ENCODE measurements around the gene EDIL3. TPM values are rescaled to one million over a fixed set of nuclear protein-coding genes. Genes with fewer than 3 reads are reported as not detected.

The EDIL3 gene
- total and polyA plus RNA-seq, 2 donors (not counting 1 experiment from before 2014, with no cell fraction given) = not detected

DNA sequence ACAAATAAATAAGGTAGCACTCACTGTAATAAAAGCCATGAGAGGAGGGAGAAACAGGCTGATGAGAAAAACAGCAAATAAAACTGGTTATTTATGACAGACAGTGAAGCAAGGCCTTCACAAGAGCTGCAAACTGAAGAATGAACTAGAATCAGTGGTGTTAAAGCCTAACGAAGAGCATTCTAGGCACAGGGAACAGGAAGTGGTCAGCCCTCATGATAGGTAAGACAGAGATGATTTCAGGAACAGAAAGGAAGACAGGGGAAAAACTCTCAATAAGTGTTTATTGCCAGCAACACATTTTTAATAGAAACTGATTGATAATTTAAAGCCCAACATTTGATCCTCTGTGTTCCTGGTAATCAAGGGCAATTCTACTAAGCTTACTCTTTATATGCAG, 124.5 kb downstream of the EDIL3 start:
- no peaks in the 10 kb centered on the region for H3K36me3 ChIP-seq (replicated peaks in 1 of 2; ENCODE audit: control extremely low read depth in 1 of 2, control insufficient read depth in 1 of 2, extremely low read depth in 1 of 2, insufficient read depth in 2 of 2, low read length in 1 of 2)
- TF ChIP-seq, protein P1, sequence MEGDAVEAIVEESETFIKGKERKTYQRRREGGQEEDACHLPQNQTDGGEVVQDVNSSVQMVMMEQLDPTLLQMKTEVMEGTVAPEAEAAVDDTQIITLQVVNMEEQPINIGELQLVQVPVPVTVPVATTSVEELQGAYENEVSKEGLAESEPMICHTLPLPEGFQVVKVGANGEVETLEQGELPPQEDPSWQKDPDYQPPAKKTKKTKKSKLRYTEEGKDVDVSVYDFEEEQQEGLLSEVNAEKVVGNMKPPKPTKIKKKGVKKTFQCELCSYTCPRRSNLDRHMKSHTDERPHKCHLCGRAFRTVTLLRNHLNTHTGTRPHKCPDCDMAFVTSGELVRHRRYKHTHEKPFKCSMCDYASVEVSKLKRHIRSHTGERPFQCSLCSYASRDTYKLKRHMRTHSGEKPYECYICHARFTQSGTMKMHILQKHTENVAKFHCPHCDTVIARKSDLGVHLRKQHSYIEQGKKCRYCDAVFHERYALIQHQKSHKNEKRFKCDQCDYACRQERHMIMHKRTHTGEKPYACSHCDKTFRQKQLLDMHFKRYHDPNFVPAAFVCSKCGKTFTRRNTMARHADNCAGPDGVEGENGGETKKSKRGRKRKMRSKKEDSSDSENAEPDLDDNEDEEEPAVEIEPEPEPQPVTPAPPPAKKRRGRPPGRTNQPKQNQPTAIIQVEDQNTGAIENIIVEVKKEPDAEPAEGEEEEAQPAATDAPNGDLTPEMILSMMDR (IDR thresholded peaks at IDR 0.05) = no peak
- TF ChIP-seq EZH2 (IDR thresholded peaks at IDR 0.05; ENCODE audit: borderline replicate concordance, insufficient read depth, low read depth, low read length, poor library complexity, severe bottlenecking) = no peak
- no peak overlapping the region for H2AFZ ChIP-seq (ENCODE audit: insufficient read depth, low read depth, low read length, poor library complexity, severe bottlenecking)
- no peak overlapping the region for H3K4me3 Mint-ChIP-seq
- H3K9me3 ChIP-seq (ENCODE audit: control extremely low read depth in 1 of 3, control insufficient read depth in 2 of 3, insufficient read depth in 1 of 3, low read length in 2 of 3) = no peaks in the 10 kb centered on the region
- no peak for DNase-seq
- intact Hi-C loops (cut with micrococcal nuclease) = no loop called here
- no peaks in the 10 kb centered on the region for H3K4me1 ChIP-seq (ENCODE audit: control insufficient read depth in 2 of 2, insufficient read depth in 2 of 2, low read length in 2 of 2)
- POLR2A ChIA-PET = no interaction called here
- no peaks in the 10 kb centered on the region for H3K9me3 Mint-ChIP-seq (ENCODE audit: insufficient read depth)
- H3K4me3 ChIP-seq (ENCODE audit: control extremely low read depth in 1 of 5, extremely low read depth in 1 of 5, insufficient read depth in 1 of 5, low read depth in 2 of 5, low read length in 4 of 5) = no peak overlapping the region
- no peaks in the 10 kb centered on the region for H3K79me2 ChIP-seq (ENCODE audit: control insufficient read depth, insufficient read depth, low read length)
- no peak overlapping the region for H3K4me2 ChIP-seq (replicated peaks; ENCODE audit: low read depth, low read length, poor library complexity, severe bottlenecking)
- no peak for ATAC-seq (ENCODE audit: low read depth)
- H3K4me1 Mint-ChIP-seq = no peaks in the 10 kb centered on the region
- CTCF ChIA-PET = no interaction called here
- H3K27ac ChIP-seq (ENCODE audit: low read length in 2 of 2) = no peak overlapping the region
- H3K27ac Mint-ChIP-seq = no peak overlapping the region
- H3K27me3 Mint-ChIP-seq = no peaks in the 10 kb centered on the region
- 17% methylated on average over 1 of the region's 1 CpG for WGBS (ENCODE audit: insufficient coverage)
- no peak overlapping the region for H3K9ac ChIP-seq (ENCODE audit: low read length)
- H4K20me1 ChIP-seq (ENCODE audit: control insufficient read depth, insufficient read depth, low read length, poor library complexity, severe bottlenecking) = no peaks in the 10 kb centered on the region
- no peaks in the 10 kb centered on the region for H3K27me3 ChIP-seq (replicated peaks in 1 of 4; ENCODE audit: control extremely low read depth in 1 of 4, control insufficient read depth in 3 of 4, insufficient read depth in 4 of 4, low read length in 3 of 4)

DNA sequence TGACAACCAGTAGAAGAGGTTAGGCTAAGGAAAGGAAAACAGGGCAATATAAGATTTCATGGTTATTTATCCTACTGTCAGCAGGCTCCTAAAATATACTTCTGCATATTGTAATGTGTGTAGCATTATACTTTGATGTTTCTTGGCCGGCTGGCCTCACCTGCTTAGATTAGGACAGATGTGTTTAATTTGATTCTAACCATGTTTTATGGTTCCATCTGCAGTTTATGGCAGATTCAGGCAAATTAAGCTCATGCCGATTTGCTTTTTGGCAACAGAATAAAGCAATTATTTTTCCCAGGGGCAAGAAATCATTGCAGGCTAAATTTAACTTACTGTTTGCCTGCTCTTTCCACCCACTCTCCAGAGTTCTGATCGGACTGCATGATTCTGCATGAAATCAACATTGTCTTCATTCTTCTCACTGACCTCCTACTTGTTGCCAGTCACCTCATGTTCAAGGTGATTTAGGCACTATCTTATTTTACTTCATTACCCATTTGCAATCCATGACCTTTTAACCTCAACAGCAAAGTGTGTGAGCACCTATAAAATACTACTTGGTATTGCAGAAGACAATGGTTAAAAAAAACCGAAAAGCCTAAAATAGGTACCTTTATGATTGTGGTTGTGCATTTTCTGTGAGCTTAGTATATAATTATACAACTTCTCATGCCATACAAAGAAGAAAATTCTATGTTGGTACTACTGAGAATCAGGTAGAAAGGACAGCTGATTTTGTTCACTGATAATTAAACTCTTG, 125.2 kb downstream of the EDIL3 start:
- Mint-ChIP-seq H3K9me3 (ENCODE audit: insufficient read depth) (no peaks in the 10 kb centered on the region), H3K27me3 (no peaks in the 10 kb centered on the region), H3K4me3 (no peak overlapping the region), H3K27ac (no peak overlapping the region), H3K4me1 (no peaks in the 10 kb centered on the region)
- H2AFZ ChIP-seq (ENCODE audit: insufficient read depth, low read depth, low read length, poor library complexity, severe bottlenecking) = no peak overlapping the region
- WGBS (ENCODE audit: insufficient coverage) = 100% methylated on average over 3 of the region's 4 CpGs
- H3K79me2 ChIP-seq (ENCODE audit: control insufficient read depth, insufficient read depth, low read length) = no peaks in the 10 kb centered on the region
- H3K27ac ChIP-seq (ENCODE audit: low read length in 2 of 2) = no peak overlapping the region
- H3K9ac ChIP-seq (ENCODE audit: low read length) = no peak overlapping the region
- H3K27me3 ChIP-seq (replicated peaks in 1 of 4; ENCODE audit: control extremely low read depth in 1 of 4, control insufficient read depth in 3 of 4, insufficient read depth in 4 of 4, low read length in 3 of 4) = no peaks in the 10 kb centered on the region
- CTCF ChIA-PET = no interaction called here
- H3K9me3 ChIP-seq (ENCODE audit: control extremely low read depth in 1 of 3, control insufficient read depth in 2 of 3, insufficient read depth in 1 of 3, low read length in 2 of 3) = no peaks in the 10 kb centered on the region
- H3K4me3 ChIP-seq (ENCODE audit: control extremely low read depth in 1 of 5, extremely low read depth in 1 of 5, insufficient read depth in 1 of 5, low read depth in 2 of 5, low read length in 4 of 5) = no peak overlapping the region
- H3K4me1 ChIP-seq (ENCODE audit: control insufficient read depth in 2 of 2, insufficient read depth in 2 of 2, low read length in 2 of 2) = no peaks in the 10 kb centered on the region
- DNase-seq (no peak), ATAC-seq (ENCODE audit: low read depth) (no peak)
- TF ChIP-seq, protein P1 (IDR thresholded peaks at IDR 0.05) = no peak
- TF ChIP-seq EZH2 (IDR thresholded peaks at IDR 0.05; ENCODE audit: borderline replicate concordance, insufficient read depth, low read depth, low read length, poor library complexity, severe bottlenecking) = no peak
- H3K4me2 ChIP-seq (replicated peaks; ENCODE audit: low read depth, low read length, poor library complexity, severe bottlenecking) = no peak overlapping the region
- intact Hi-C loops (cut with micrococcal nuclease) = no loop called here
- POLR2A ChIA-PET = no interaction called here
- H3K36me3 ChIP-seq (replicated peaks in 1 of 2; ENCODE audit: control extremely low read depth in 1 of 2, control insufficient read depth in 1 of 2, extremely low read depth in 1 of 2, insufficient read depth in 2 of 2, low read length in 1 of 2) = no peaks in the 10 kb centered on the region
- H4K20me1 ChIP-seq (ENCODE audit: control insufficient read depth, insufficient read depth, low read length, poor library complexity, severe bottlenecking) = no peaks in the 10 kb centered on the region

Data from B cell (primary cell).